ENCODE measurements around the gene SLC11A1. TPM values are rescaled to one million over a fixed set of nuclear protein-coding genes. Genes with fewer than 3 reads are reported as not detected.

The SLC11A1 gene
- polyA plus RNA-seq, 1 donor (not counting 4 experiments of a cell fraction or from before 2014, with no cell fraction given): 0.46 TPM

- Histone ChIP-seq H4K20me1 (ENCODE audit: control insufficient read depth, extremely low read depth, insufficient read depth, low read length) (no peaks in the 10 kb centered on the region), H3K27ac (ENCODE audit: control insufficient read depth, insufficient read depth, low read length) (peak overlapping the region; percentile 14), H3K4me3 (ENCODE audit: control insufficient read depth in 2 of 3, extremely low read depth in 1 of 3, insufficient read depth in 2 of 3, low read depth in 1 of 3, low read length in 3 of 3) (no peak overlapping the region), H3K79me2 (ENCODE audit: control insufficient read depth, insufficient read depth, low read length) (no peaks in the 10 kb centered on the region), H3K9me1 (ENCODE audit: control insufficient read depth, extremely low read depth, insufficient read depth, low read length) (no peaks in the 10 kb centered on the region), H3K27me3 (ENCODE audit: control insufficient read depth, extremely low read depth, insufficient read depth, low read length) (peaks cover 16% of the 10 kb centered on the region), H3K4me1 (ENCODE audit: control insufficient read depth, extremely low read depth, insufficient read depth, low read length) (peaks cover 22% of the 10 kb centered on the region), H3K4me2 (ENCODE audit: control insufficient read depth, extremely low read depth, insufficient read depth, low read depth, low read length) (peak overlapping the region; percentile 51), H2AFZ (ENCODE audit: control insufficient read depth, low read length) (peak overlapping the region; percentile 88), H3K9me3 (ENCODE audit: control insufficient read depth, low read depth, low read length) (no peaks in the 10 kb centered on the region), H3K36me3 (ENCODE audit: control insufficient read depth in 2 of 2, extremely low read depth in 1 of 2, insufficient read depth in 2 of 2, low read length in 2 of 2) (no peaks in the 10 kb centered on the region), H3K9ac (ENCODE audit: control insufficient read depth, extremely low read depth, insufficient read depth, low read length) (no peak overlapping the region)
- DNase-seq (ENCODE audit: low read depth, low spot score) (no peak), FAIRE-seq (peak; percentile 97)
- dilution Hi-C loops (cut with MboI; ENCODE audit: extremely low pct_ligation_motif_present, low sequenced_read_pairs): no loop called here
- no peak for TF ChIP-seq EZH2 (IDR thresholded peaks at IDR 0.05; ENCODE audit: low read length)
- no peak for TF ChIP-seq CTCF (optimal IDR thresholded peaks at IDR 0.05 in 1 of 3, IDR thresholded peaks at IDR 0.05 in 1 of 3, conservative IDR thresholded peaks at IDR 0.05 in 1 of 3; ENCODE audit: extremely low read depth in 1 of 3, insufficient read depth in 2 of 3, low read length in 3 of 3)
Measured at GRCh38 chr2:218383892-218384519, 1.9 kb downstream of the SLC11A1 start.

GRCh38 chr2:218384975-218385374 lies 2.9 kb downstream of the SLC11A1 start:
- FAIRE-seq: no peak
- Histone ChIP-seq H3K79me2 (ENCODE audit: control insufficient read depth, insufficient read depth, low read length) (no peaks in the 10 kb centered on the region), H3K9ac (ENCODE audit: control insufficient read depth, extremely low read depth, insufficient read depth, low read length) (no peak overlapping the region), H3K36me3 (ENCODE audit: control insufficient read depth in 2 of 2, extremely low read depth in 1 of 2, insufficient read depth in 2 of 2, low read length in 2 of 2) (no peaks in the 10 kb centered on the region), H3K4me1 (ENCODE audit: control insufficient read depth, extremely low read depth, insufficient read depth, low read length) (peaks cover 20% of the 10 kb centered on the region), H3K9me3 (ENCODE audit: control insufficient read depth, low read depth, low read length) (no peaks in the 10 kb centered on the region), H3K27ac (ENCODE audit: control insufficient read depth, insufficient read depth, low read length) (no peak overlapping the region), H3K4me2 (ENCODE audit: control insufficient read depth, extremely low read depth, insufficient read depth, low read depth, low read length) (no peak overlapping the region), H4K20me1 (ENCODE audit: control insufficient read depth, extremely low read depth, insufficient read depth, low read length) (no peaks in the 10 kb centered on the region), H3K4me3 (ENCODE audit: control insufficient read depth in 2 of 3, extremely low read depth in 1 of 3, insufficient read depth in 2 of 3, low read depth in 1 of 3, low read length in 3 of 3) (no peak overlapping the region), H3K9me1 (ENCODE audit: control insufficient read depth, extremely low read depth, insufficient read depth, low read length) (no peaks in the 10 kb centered on the region), H2AFZ (ENCODE audit: control insufficient read depth, low read length) (no peak overlapping the region), H3K27me3 (ENCODE audit: control insufficient read depth, extremely low read depth, insufficient read depth, low read length) (peaks cover 16% of the 10 kb centered on the region)
- no peak for TF ChIP-seq CTCF (optimal IDR thresholded peaks at IDR 0.05 in 1 of 3, IDR thresholded peaks at IDR 0.05 in 1 of 3, conservative IDR thresholded peaks at IDR 0.05 in 1 of 3; ENCODE audit: extremely low read depth in 1 of 3, insufficient read depth in 2 of 3, low read length in 3 of 3)
- TF ChIP-seq EZH2 (IDR thresholded peaks at IDR 0.05; ENCODE audit: low read length): no peak
- DNase-seq (ENCODE audit: low read depth, low spot score): no peak
- dilution Hi-C loops (cut with MboI; ENCODE audit: extremely low pct_ligation_motif_present, low sequenced_read_pairs): no loop called here

All from keratinocyte (primary cell).